Activated CD4-positive, alpha-beta T cell treated with anti-CD3 and anti-CD28 coated beads, Interleukin-2, amount 10 ng/mL, durations not matched to agents 7 days and 5 days (primary cell): ENCODE data around the gene MLXIPL. TPM values are rescaled to one million over a fixed set of nuclear protein-coding genes. Genes with fewer than 3 reads are reported as not detected.
A peak's percentile ranks its signal among the peaks of the same experiment; 100 is the strongest.
"Not testable (repeated sequence)": the region's sequence is repeated elsewhere in the genome, so short reads cannot be mapped to it uniquely, and the experiment has no call there.

Experiments used
- CTCF ChIA-PET: fragments of 350-600 bp; sonication (Branson Sonifier 250); formaldehyde crosslinking; loops from one replicate; lab custom pipeline; 2021; ENCODE audit warnings: antibody characterized with exemption; lab: Charles Lee
- POLR2A ChIA-PET: fragments of 350-600 bp; sonication (Branson Sonifier 250); formaldehyde crosslinking; loops from one replicate; lab custom pipeline; 2021; ENCODE audit warnings: antibody characterized with exemption; lab: Charles Lee
- DNase-seq: peaks from one replicate; pipeline ENCODE4 v3.0.0-alpha.2; 2020
- H3K27ac Mint-ChIP-seq: one replicate; pipeline ENCODE4 v1.8.0; 2021; ENCODE audit warnings: mild to moderate bottlenecking, moderate library complexity, mixed read lengths
- H3K27me3 Mint-ChIP-seq: one replicate; pipeline ENCODE4 v1.8.0; 2021; ENCODE audit warnings: mixed read lengths
- H3K36me3 Mint-ChIP-seq: one replicate; pipeline ENCODE4 v1.8.0; 2021; ENCODE audit warnings: low read depth, mixed read lengths
- H3K4me1 Mint-ChIP-seq: one replicate; pipeline ENCODE4 v1.8.0; 2021; ENCODE audit warnings: mixed read lengths
- H3K4me3 Mint-ChIP-seq: one replicate; pipeline ENCODE4 v1.8.0; 2021; ENCODE audit warnings: mild to moderate bottlenecking, moderate library complexity, mixed read lengths
- H3K9me3 Mint-ChIP-seq: one replicate; pipeline ENCODE4 v1.8.0; 2021; ENCODE audit warnings: mixed read lengths
- total RNA-seq, 2 experiments: library from RNA; stranded (reverse); gene quantifications; one replicate each; pipeline ENCODE4 v1.2.3, GENCODE V29; 2021

The MLXIPL gene
- total RNA-seq, 2 experiments from 2014 or later: not detected

DNA sequence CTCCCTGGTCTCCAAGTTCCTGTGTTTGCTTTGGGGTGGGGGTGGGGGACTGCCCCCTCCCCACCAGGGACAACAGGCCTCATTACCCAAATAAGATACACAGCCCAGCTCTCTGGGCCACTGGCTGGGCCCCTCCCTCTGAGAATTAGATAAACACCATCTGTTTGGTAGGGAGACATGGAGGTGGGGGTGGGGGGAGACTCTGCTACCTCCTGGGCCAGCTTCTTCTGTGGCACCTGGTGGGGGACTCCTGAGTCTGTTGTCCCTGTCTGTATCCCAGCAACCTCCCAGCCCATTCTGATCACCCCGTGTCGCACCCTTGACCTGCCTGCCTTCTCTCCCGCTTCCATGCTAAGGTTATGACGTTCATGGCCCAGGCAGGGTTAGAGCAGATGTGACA, 5.8 kb downstream of the MLXIPL start:
- CTCF ChIA-PET: interaction anchor here (0.9 to 1.8 kb wide), 4 partner anchors 12 to 119 kb away, joined by 3 to 4 read pairs (median 4); no protein-coding TSS in a partner anchor
- Mint-ChIP-seq H3K27ac (no peak overlapping the region), H3K27me3 (peaks cover 32% of the 10 kb centered on the region), H3K36me3 (no peaks in the 10 kb centered on the region), H3K9me3 (no peaks in the 10 kb centered on the region), H3K4me3 (no peak overlapping the region), H3K4me1 (peaks cover 2% of the 10 kb centered on the region)
- no peak for DNase-seq
- POLR2A ChIA-PET: no interaction called here

DNA sequence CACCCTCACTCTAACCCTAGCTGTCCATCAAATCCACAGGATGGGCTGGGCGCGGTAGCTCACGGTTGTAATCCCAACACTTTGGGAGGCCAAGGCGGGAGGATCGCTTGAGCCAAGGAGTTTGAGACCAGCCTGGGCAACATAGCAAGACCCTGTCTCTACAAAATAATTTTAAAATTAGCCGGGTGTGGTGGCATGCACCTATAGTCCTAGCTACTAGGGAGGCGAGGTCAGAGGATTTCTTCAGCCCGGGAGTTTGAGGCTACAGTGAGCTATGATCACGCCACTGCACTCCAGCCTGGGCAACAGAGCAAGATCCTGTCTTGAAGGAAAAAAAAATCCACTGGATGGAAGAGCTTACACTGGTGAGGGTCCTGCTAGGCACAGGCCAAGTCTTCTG, 6.8 kb downstream of the MLXIPL start:
- CTCF ChIA-PET: interaction anchor here (0.9 to 1.3 kb wide), 3 partner anchors 13 to 120 kb away, joined by 3 to 4 read pairs (median 3); no protein-coding TSS in a partner anchor
- H3K27me3 Mint-ChIP-seq: peaks cover 30% of the 10 kb centered on the region
- H3K36me3 Mint-ChIP-seq, POLR2A ChIA-PET, DNase-seq, H3K9me3 Mint-ChIP-seq, H3K4me1 Mint-ChIP-seq, H3K27ac Mint-ChIP-seq, H3K4me3 Mint-ChIP-seq: not testable (repeated sequence)

DNA sequence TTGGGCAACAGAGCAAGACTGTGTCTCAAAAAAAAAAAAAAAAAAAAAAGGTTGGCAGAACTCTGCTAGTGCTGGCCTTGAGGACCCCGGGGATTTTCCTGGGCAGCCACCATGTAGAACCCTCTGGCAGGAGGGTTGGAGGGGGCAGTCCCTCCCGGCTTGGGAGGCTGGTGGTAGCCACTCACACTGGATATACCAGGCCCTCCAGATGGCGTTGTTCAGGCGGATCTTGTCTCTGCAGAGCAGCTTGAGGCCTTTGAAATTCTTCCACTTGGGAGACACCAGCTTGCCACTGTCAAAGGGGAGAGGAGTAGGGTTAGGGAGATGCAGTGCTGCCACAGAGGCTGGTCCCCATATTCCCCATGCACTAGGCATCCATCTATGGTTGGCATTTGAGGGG, 8.4 kb downstream of the MLXIPL start:
- Mint-ChIP-seq H3K36me3 (no peaks in the 10 kb centered on the region), H3K4me1 (no peaks in the 10 kb centered on the region), H3K4me3 (no peak overlapping the region), H3K27me3 (peaks cover 19% of the 10 kb centered on the region), H3K9me3 (no peaks in the 10 kb centered on the region), H3K27ac (no peak overlapping the region)
- no peak for DNase-seq
- CTCF ChIA-PET: interaction anchor here (1.6 to 2.5 kb wide), 2 partner anchors 9 to 119 kb away, joined by 5 to 9 read pairs; no protein-coding TSS in a partner anchor
- POLR2A ChIA-PET: interaction anchor here (0.6 kb wide), 1 partner anchor 95 kb away, joined by 3 read pairs; no protein-coding TSS in a partner anchor

DNA sequence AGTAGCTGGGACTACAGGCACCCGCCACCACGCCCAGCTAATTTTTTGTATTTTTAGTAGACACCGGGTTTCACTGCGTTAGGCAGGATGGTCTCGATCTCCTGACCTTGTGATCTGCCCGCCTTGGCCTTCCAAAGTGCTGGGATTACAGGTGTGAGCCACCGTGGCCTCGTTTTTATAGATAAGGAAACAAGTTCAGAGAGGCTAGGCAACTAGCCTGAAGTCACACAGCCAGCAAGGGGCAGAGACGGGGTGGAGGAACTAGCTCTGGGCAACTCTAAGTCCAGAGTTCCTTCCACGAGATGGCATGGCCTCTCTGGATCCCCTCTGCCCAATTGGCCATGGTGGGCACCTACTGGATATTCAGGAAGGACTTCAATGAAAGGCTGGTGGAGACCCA, 9.4 kb downstream of the MLXIPL start:
- H3K36me3 Mint-ChIP-seq, H3K4me3 Mint-ChIP-seq, H3K27ac Mint-ChIP-seq, H3K4me1 Mint-ChIP-seq, POLR2A ChIA-PET, H3K9me3 Mint-ChIP-seq, DNase-seq: not testable (repeated sequence)
- H3K27me3 Mint-ChIP-seq: peaks cover 21% of the 10 kb centered on the region
- CTCF ChIA-PET: interaction anchor here (0.6 to 2.5 kb wide), 5 partner anchors 8 to 249 kb away, joined by 3 to 9 read pairs (median 5); no protein-coding TSS in a partner anchor

DNA sequence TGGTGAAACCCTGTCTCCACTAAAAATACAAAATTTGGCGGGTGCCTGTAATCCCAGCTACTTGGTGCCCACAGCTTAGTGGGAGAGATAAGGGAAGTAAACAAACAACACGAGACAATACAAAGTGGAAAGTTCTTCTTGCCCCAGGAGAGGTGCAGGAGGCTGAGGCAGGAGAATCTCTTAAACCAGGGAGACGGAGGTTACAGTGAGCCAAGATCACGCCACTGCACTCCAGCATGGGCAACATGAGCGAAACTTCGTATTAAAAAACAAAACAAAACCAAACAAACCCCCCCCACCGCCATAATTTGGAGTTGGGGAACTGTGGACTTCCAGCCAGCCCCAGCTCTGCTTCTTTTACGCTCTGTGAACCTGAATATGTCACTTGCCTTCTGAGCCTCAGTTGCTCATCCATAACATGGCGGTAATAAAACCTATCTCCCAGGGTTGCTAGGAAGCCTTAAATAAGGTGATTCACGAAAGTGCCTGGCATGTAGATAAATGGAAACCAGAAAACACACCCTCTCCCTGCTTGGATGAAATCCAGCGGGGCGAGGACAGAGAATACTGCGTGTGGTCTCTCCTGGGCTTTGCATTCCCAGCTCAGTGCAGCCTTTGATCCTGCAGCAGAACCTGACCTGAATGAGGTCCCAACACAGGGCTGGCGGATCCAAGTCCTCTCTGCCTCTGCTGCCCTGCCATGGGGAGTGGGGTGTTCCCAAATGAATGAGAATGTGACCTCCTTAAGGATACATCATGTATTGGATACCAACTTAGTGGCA, 10.2 kb downstream of the MLXIPL start:
- H3K27ac Mint-ChIP-seq: no peak overlapping the region
- DNase-seq: no peak
- ChIA-PET CTCF (interaction anchor here (0.6 to 2.5 kb wide), 4 partner anchors 7 to 125 kb away, joined by 3 to 9 read pairs (median 4); no protein-coding TSS in a partner anchor), POLR2A (no interaction called here)
- no peaks in the 10 kb centered on the region for H3K9me3 Mint-ChIP-seq
- H3K4me3 Mint-ChIP-seq: no peak overlapping the region
- H3K4me1 Mint-ChIP-seq: no peaks in the 10 kb centered on the region
- H3K36me3 Mint-ChIP-seq: no peaks in the 10 kb centered on the region
- H3K27me3 Mint-ChIP-seq: peaks cover 23% of the 10 kb centered on the region

DNA sequence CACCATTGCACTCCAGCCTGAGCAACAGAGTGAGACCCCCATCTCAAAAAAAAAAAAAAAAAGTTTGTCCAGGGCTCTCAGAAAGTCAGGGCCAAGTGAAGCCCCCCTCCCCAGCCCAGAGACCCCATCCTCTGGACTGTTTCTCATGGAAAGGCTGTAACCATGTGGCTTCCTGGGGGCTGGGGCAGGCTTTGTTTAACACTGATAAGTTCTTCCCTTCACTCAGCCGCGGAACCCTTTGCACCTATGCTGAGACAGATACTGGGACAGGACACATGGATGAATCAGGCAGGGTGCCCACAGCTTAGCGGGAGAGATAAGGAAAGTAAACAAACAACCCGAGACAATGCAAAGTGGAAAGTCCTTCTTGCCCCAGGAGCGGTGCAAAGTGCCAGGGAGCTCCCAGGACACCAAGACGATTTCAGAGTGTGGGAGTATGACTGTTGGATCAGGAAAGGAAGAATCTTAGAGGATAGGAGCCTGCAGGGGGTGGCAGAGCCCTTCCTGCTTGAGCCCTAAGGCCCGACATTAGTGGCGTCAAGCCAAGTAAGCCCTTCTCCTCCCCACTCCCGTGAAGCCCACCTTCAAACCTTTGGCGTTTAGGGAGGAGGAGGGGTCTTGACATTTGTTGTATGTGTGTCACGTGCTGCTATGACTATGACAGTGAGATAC, 11.6 kb downstream of the MLXIPL start:
- POLR2A ChIA-PET: no interaction called here
- Mint-ChIP-seq H3K36me3 (no peaks in the 10 kb centered on the region), H3K4me3 (no peak overlapping the region), H3K9me3 (no peaks in the 10 kb centered on the region), H3K27me3 (peaks cover 23% of the 10 kb centered on the region), H3K4me1 (no peaks in the 10 kb centered on the region), H3K27ac (no peak overlapping the region)
- DNase-seq: no peak
- CTCF ChIA-PET: no interaction called here

DNA sequence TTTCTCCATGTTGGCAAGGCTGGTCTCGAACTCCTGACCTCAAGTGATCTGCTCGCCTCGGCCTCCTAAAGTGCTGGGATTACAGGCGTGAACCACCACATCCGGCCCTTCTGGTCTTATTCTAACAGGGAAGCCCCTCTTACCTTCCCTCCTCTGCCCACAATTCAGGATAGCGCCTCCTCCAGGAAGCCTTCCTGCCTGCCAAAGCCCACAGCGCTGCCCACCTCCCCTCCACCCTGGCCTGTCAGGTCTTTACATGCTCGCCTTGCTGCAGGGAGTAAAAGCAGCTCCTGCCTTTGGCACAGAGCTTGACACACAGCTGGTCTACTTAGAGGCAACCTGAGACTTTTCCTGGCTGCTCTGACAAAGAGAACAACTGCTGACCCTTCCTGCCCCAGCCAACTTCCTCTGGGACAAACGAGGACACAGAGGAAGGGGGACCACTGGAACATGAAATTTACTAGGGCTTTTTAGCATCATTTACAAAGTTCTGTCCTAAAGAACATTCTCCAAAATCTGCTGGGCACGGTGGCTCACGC, 13.2 kb downstream of the MLXIPL start:
- Mint-ChIP-seq H3K9me3 (no peaks in the 10 kb centered on the region), H3K27ac (no peak overlapping the region), H3K27me3 (peaks cover 28% of the 10 kb centered on the region), H3K4me1 (peaks cover 2% of the 10 kb centered on the region), H3K4me3 (no peak overlapping the region), H3K36me3 (no peaks in the 10 kb centered on the region)
- ChIA-PET POLR2A (no interaction called here), CTCF (interaction anchor here (1.2 kb wide), 1 partner anchor 123 kb away, joined by 5 read pairs; no protein-coding TSS in a partner anchor)
- no peak for DNase-seq

DNA sequence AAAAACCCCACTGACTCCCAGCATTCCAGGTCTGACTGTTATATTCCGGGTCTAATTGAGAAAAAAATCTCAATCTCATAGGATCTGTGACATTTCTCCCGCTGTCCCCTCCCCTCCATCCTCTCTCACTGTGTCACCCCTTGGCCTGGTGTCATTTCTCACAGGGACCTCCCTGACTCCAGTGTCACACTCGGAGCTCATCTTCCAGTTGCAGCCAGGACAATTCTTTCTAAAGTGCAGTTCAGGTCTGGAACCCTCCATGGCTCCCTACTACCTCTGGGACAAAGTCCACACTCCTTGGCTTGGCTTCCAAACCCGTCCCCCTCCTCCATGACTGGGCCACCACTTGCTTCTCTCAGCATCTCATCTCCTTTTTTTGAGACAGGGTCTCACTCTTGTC, 14.2 kb downstream of the MLXIPL start:
- peaks cover 2% of the 10 kb centered on the region for H3K4me1 Mint-ChIP-seq
- POLR2A ChIA-PET: no interaction called here
- no peak overlapping the region for H3K4me3 Mint-ChIP-seq
- no peaks in the 10 kb centered on the region for H3K9me3 Mint-ChIP-seq
- H3K27me3 Mint-ChIP-seq: peaks cover 28% of the 10 kb centered on the region
- H3K27ac Mint-ChIP-seq: peak overlapping the region; percentile 57
- CTCF ChIA-PET: interaction anchor here (1.0 to 1.9 kb wide), 3 partner anchors 11 to 125 kb away, joined by 3 to 7 read pairs (median 4); no protein-coding TSS in a partner anchor
- no peaks in the 10 kb centered on the region for H3K36me3 Mint-ChIP-seq
- no peak for DNase-seq

DNA sequence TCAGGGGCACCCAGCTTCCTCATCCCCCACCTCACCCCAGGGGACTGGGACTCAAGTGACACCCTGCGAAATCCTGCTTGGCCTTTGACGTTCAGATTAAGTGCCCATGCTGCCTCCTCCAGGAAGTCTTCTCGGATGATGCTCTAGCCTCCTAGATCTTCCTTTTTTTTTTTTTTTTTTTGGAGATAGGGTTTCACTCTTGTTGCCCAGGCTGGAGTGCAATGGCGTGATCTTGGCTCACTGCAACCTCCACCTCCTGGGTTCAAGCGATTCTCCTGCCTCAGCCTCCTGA, 16.7 kb downstream of the MLXIPL start:
- H3K36me3 Mint-ChIP-seq, DNase-seq, POLR2A ChIA-PET, H3K9me3 Mint-ChIP-seq, H3K4me1 Mint-ChIP-seq, H3K4me3 Mint-ChIP-seq, H3K27ac Mint-ChIP-seq: not testable (repeated sequence)
- peaks cover 12% of the 10 kb centered on the region for H3K27me3 Mint-ChIP-seq
- CTCF ChIA-PET: interaction anchor here (0.7 to 4.1 kb wide), 20 partner anchors 8 to 249 kb away, joined by 3 to 59 read pairs (median 6); partner anchors contain the start of genes ABHD11, MLXIPL, STX1A and VPS37D

DNA sequence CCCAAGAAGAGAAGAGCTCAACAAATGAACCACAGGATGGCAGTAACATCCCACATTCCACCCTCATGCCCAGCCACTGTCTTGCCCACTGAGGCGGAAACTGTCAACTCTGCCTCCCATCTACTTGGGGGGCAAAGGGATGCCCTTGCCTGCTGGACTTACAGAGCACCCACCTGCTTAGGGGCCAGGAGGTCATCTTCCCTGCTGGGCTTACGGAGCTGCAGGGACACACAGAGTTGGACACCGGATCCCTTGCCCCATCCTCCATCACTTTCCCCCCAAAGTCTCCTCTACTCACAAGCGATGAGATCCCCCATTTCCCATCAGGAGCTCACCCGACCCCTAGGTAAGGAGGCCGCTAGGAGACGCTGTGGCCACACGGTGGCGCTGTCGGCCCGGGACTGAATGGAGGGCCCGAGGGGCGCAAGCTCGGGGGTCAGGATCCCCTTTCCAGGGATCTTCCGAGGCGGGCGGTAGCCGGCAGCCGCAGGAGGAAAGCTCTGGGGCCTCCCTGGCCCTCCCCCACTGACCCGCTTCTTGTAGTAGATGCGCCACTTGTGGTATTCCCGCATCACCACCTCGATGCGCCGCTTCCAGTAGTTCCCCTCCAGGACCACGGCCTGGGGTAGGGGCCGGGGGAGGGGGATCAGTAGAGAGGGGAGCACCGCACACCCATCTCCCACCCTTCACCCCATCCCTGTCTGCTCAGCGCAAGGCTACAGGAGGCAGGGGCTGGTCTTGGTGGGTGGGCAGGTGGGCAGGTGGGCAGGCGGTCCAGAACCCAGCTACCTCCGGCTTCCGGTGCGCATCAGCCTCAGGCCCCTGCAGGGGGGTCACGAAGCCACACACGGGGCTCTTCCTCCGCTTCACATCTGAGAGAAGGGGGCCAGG, 17.3 kb downstream of the MLXIPL start:
- no peak overlapping the region for H3K4me3 Mint-ChIP-seq
- no peaks in the 10 kb centered on the region for H3K36me3 Mint-ChIP-seq
- ChIA-PET POLR2A (no interaction called here), CTCF (interaction anchor here (0.5 to 4.1 kb wide), 30 partner anchors 9 to 937 kb away, joined by 3 to 59 read pairs (median 5); partner anchors contain the start of genes ABHD11, MLXIPL, STX1A and VPS37D)
- H3K9me3 Mint-ChIP-seq: no peaks in the 10 kb centered on the region
- peak; percentile 63 for DNase-seq
- no peak overlapping the region for H3K27ac Mint-ChIP-seq
- peaks cover 11% of the 10 kb centered on the region for H3K27me3 Mint-ChIP-seq
- H3K4me1 Mint-ChIP-seq: peaks cover 2% of the 10 kb centered on the region

DNA sequence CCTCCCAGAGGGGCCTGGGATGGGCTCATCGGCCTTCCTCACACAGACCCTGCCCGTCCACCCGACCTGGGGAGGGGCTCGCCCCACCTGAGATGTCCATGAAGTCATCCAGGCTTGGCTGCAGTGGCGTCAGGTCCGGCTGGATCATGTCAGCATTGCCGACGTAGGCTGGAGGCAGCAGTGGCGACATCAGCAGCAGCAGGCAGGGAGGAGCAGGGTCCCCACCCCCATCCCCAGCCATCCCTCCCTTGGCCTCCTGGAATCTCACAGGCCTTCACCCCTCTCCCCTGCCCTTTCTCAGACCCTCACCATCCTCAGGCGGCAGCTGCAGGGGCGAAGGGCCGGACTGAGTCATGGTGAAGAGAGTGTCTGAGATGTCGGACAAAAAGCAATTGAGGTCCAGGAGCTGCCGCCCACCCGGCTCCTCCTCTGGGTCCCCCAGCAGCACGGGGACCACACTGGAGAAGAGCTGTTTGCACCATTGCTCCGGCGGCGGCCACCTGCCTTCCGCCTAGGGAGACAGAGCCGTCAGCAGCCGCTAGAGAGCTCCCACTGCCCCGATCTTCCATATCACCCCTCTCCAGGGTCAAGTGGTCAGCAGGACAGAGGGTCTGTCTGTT, 18.6 kb downstream of the MLXIPL start:
- Mint-ChIP-seq H3K27me3 (peaks cover 11% of the 10 kb centered on the region), H3K27ac (no peak overlapping the region), H3K4me3 (no peak overlapping the region), H3K4me1 (peaks cover 2% of the 10 kb centered on the region), H3K9me3 (no peaks in the 10 kb centered on the region), H3K36me3 (no peaks in the 10 kb centered on the region)
- CTCF ChIA-PET: interaction anchor here (0.6 to 4.1 kb wide), 9 partner anchors 8 to 130 kb away, joined by 3 to 59 read pairs (median 4); partner anchors contain the start of genes ABHD11 and MLXIPL
- POLR2A ChIA-PET: interaction anchor here (0.5 kb wide), 1 partner anchor 237 kb away, joined by 5 read pairs; the partner anchor contains the start of gene METTL27
- DNase-seq: no peak
